SIG-M5 treated with dmso at 0.1 percent for 504 hours (cell line): Measurements from ENCODE around the gene MBD4.
"Not testable (repeated sequence)": the region's sequence is repeated elsewhere in the genome, so short reads cannot be mapped to it uniquely, and the experiment has no call there.

Experiments
- DNase-seq: peaks from one replicate; lab custom pipeline; 2025; ENCODE audit not compliant: unreplicated experiment; lab: John Stamatoyannopoulos, UW

The MBD4 gene

GRCh38 chr3:129432671-129433070 is 7.1 kb downstream of the MBD4 start:
- no peak for DNase-seq

- DNase-seq, result no peak
These were observed 7.7 kb downstream of the MBD4 start for GRCh38 chr3:129432036-129432435.

DNA sequence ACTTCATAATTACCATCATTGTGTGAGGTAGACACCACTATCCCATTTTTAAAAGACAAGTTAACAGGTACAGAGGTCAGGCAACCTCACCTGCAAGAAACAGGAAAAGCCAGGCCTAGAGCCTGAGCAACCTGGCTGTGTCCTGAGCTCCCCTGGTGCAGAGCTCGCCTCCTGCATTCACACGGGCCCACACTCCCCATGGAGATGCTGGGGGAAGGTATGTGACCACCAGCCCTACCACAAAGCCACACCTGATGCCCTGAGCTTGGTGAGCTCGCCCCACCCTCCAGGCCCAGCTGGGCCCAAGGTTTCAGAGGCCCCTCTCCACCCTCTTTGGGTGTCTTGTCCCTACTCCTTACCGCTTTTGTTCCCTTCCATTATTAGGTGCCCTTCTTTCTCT is 10.1 kb downstream of the MBD4 start:
- DNase-seq, result no peak

DNA sequence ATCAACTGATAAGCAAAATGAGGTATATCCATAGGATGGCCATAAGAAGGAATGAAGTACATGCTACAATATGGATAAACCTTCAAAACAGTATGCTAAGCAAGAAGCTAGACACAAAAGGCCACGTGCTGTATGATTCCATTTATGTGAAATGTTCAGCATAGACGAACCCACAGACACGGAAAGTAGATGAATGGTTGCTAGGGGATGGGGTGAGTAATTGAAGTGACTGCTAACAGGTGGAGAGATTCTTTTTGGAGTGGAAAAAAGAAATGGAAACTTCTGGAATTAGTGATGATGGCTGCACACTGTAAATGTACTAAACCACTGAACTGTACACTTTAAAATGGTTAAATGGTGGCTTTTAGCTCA is 10.7 kb downstream of the MBD4 start:
- no peak for DNase-seq

DNA sequence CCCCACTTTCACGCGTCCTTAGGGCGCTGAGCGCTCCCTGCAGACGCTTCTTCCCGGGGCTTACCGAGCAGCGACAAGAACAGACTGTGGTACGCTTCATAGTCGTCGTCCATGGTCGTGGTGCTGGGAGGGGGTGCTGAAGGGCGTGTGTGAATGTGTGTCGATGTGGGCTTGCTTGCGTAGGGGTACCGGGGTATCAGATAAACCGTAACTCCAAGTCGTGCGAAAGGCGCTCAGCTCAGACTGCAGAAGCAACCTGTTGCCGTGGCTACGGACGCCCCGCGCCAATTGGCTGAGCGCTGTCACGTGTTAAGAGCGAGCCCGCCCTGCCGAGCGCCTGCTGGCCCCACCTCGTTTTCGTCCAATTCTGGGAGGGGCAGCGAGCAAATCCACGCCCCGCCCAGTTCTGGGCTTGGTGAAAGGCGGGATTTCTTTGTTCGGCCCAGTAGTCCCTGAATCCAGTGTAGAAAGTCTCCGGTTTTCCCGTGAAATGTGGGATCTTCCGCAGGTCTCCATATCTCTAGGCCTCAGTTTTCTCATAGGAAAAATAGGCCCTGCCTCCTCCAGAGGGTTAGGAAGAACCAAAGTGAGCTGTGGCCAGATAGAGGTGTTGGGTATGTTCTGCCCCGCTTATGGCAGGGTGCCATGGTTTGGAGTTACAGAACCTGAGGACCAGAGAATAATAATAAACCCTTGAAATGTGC is 11.2 kb downstream of the MBD4 start, which contains the start of gene EFCAB12:
EFCAB12 (minus strand) TSS at position 261 of the 704 bp plus-strand sequence; CDS start at position 113, 148 bp downstream.
- DNase-seq, result peak; percentile 48

GRCh38 chr3:129428007-129428375 is 11.8 kb downstream of the MBD4 start:
- DNase-seq, result no peak

DNA sequence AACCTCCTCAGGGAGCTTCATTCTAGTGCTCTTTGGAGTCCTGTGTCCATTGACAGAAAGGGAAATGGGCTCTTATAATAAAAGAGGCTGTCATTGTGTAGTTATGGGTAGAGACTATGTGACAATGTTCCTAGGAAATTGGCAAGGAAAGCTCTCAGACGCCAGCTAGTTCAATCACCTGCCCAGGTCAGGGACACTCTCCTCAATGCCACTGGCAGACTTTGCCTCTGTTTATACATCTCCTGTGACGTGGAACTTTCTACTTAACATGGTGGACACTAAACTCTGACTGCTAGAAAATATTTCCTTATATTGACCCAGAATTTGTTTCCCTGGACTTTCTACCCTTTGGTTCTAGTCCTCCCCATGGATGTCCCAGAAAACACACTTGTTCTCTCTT is 14.1 kb downstream of the MBD4 start:
- DNase-seq, result no peak

- no peak for DNase-seq
These were observed 14.5 kb downstream of the MBD4 start for GRCh38 chr3:129425213-129425612.

GRCh38 chr3:129424185-129424841 is 15.4 kb downstream of the MBD4 start:
- DNase-seq, result peak; percentile 90

DNA sequence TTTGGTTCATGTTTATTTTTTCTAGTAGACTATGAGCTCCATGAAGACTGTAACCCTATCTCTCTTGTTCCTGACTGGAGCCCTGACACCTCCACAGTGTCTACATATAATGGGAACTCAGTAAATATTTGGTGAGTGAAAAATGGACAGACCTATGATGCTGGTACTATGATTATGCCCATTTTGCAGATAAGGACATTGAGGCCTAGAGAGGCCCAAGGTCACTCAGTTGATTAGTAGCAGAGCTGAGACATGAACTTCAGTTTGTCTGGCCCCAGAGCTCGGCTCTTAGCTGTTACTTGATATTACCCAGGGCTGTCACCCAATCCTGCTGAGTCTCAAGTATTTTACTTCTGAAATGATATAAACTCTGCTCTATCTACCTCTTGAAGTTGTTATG is 16.9 kb downstream of the MBD4 start:
- DNase-seq, result no peak

DNA sequence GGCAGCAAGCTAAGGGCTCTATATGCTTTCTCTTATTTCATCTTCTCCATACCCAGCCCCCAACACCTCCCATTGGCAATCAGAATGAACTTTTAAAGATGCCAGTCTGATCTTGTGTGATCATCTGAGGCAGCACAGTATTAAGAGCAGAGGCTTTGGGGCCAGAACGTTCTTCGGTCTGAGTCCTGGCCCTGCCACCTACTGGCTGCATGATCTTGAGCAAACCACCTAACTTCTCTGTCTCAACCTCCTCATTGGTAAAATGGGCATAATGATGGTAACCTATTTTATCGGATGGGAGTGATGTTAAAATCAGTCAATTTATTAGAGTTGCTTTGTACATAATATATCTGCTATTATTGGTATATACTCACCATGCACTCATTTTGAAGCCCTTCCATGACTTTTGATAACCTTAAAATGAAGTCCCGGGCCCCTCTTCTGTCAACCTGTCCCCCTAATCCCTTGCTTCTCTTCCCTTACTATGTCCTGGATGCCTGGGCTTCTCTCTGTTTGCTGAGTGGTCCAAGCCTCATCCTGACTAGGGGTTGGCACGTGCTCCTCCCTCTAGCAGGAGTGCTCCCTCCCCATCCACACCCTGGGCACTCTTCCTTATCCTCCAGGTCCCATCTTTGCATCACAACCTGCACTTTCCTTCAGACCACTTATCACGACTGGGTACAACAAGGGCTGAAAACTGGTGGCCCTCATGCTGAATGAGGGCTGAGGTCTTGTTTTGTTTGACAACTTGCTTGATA is 17.6 kb downstream of the MBD4 start:
- DNase-seq, result no peak

DNA sequence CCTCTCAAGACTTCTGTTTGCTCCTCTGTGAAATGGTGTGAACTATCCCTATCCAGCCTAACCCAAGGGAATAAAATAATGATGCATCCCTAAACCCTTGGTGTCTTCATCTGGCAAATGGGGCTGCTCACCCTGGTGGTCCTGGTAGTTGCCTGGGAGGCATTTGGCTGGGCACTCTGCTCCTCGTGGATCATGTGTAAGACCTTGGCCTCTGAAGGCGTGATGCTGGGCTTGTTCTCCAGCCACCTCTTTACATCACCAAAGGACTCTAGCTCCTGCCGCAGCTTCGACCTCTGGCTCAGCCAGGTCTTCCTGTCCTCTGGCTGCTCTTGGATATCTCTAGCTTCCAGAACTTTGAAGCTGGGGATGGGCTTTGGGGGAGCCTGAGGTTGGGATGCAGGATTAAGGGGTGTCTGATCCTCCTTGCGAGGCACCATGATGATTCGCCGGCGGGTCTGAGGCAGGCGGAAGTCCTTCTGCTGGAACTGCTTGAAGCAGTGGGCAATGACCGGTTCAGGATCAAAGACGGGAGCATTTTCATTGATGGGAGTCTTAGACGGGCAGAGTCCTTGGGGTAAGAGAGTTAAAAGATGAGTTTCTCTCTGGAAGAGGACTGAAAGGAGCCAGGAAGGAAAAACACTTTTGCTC is 18.4 kb downstream of the MBD4 start:
- DNase-seq, result no peak

- DNase-seq, result no peak
These were observed 20.3 kb downstream of the MBD4 start for GRCh38 chr3:129419476-129419875.

- DNase-seq, result no peak
These were observed 21.4 kb downstream of the MBD4 start for GRCh38 chr3:129418041-129418973.

DNA sequence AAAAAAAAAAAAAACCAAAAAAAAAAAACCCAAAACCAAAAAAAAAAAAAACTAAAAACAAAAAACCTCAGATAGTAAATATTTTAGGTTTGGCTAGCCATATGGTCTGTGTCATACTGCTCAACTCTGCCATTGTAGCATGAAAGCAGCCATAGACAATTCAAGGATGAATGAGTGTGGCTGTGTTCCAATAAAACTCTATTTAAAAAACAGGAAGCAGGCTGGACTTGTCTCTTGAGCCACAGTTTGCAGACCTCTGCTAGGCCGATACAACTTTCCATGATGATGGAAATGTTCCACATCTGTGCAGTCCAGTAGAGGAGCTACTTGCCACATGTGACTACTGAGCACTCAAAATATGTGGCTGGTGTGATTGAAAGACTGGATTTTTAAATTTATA is 22.4 kb downstream of the MBD4 start:
- no peak for DNase-seq

DNA sequence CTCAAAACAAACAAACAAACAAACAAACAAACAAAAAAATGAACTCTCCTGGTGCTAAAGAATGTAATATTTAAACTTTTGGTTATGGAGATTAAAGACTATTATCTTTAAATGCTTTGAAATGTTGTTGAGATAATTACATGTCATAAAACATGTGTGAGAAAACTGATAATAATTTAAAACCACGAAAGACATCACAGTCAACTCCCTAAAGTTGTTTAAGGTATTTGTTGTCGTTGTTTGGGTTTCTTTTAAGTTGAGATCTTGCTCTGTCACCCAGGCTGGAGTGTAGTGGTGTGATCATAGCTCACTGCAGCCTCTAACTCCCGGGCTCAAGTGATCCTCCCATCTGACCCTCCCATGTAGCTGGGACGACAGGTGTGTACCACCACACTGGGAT is 23.3 kb downstream of the MBD4 start:
- no peak for DNase-seq

GRCh38 chr3:129415830-129416229 is 23.9 kb downstream of the MBD4 start:
- no peak for DNase-seq

GRCh38 chr3:129415378-129415777 is 24.4 kb downstream of the MBD4 start:
- no peak for DNase-seq

DNA sequence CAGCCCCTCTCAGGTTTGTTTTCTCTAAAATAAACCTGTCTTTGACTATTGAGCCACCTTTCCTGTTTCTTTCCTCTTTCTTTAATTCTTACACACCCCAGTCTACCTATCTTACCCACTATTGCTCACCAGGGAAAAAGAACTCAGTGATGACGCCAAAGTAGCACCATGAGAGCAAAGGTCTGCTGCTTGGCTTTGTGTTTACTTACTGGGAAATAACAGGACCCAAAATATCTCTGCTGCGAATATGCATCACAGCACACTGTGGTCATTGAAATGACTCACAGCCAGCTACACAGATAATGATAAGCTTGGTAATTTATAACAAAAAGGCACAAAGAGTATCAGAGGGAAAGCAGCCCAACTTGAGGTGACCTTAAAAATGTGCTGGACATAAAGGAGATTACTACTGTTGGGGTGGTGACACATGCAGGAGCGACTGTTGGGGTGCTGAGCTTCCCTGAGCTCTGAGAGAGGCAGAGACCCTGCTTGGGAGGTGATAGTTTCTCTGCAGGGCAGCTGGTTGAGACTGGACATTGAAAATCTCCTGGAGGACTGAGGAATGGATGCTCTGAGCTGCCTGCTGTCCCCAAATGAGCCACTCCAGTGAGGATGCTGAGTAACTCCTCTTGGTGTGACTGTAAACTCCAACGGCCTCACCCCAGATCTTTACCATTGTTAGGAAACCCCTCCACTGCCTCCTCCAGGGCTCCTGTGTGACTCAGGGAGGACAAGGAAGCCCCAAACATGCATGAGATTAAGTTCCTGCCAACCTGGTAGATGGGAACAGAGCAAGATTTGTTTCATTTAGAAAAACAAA is 25.9 kb downstream of the MBD4 start:
- no peak for DNase-seq

DNA sequence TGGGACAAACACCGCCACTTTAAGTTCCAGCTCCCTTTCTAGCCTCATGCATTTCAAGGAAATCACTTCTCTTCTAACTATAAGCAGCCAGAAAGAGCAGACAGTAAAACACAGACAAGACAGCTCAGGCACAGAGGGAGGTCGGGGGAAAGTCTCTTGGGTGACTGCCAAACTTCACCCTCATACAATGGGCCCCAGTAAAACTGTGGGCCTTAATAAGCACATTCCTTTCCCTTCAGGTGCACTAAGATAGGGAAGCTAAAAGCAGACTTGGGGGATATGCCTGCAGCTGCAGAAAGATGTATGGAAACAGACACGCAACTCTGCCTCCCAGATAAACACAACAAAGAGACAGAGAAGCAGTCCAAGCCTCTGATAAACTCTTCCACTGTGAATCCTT is 26.5 kb downstream of the MBD4 start:
- not testable (repeated sequence) for DNase-seq
